HepG2 (cell line): ENCODE measurements around the gene ARFGEF2. TPM values are rescaled to one million over a fixed set of nuclear protein-coding genes. Genes with fewer than 3 reads are reported as not detected.

Source experiments
- ARNT2 ChIP-seq: sonication (generic); formaldehyde crosslinking; IDR thresholded peaks from 2 replicates; pipeline ENCODE4 v1.8.0; 2022; ENCODE audit warnings: mild to moderate bottlenecking, low read depth, missing genetic modification reagents, moderate library complexity
- CREM ChIP-seq, 2 experiments: sonication (generic) in 1 of 2; formaldehyde crosslinking in 1 of 2; IDR thresholded peaks; 2 replicates each; pipeline versions ENCODE4 v1.4.0 to v1.6.1; 2016 to 2020; ENCODE audit warnings: antibody characterized with exemption in 1 of 2, mild to moderate bottlenecking in 1 of 2, missing genetic modification reagents in 1 of 2
- E2F5 ChIP-seq: sonication (generic); formaldehyde crosslinking; conservative IDR thresholded peaks from 2 replicates; pipeline ENCODE4 v1.4.0; 2020; ENCODE audit warnings: missing genetic modification reagents
- FOSL2 ChIP-seq: sonication (generic); formaldehyde crosslinking; IDR thresholded peaks from 2 replicates; pipeline ENCODE4 v1.4.0; 2020; ENCODE audit warnings: missing genetic modification reagents
- GATAD1 ChIP-seq: IDR thresholded peaks from 2 replicates; pipeline ENCODE4 v1.6.1; 2016; ENCODE audit warnings: missing genetic modification reagents, missing compliant biosample characterization
- HNRNPH1 ChIP-seq: fragments of 200-400 bp; formaldehyde crosslinking; optimal IDR thresholded peaks from 2 replicates; pipeline ENCODE3; 2017; ENCODE audit warnings: mild to moderate bottlenecking, low read depth, low read length
- HOXA5 ChIP-seq: sonication (generic); formaldehyde crosslinking; IDR thresholded peaks from 2 replicates; pipeline ENCODE4 v1.4.0; 2020; ENCODE audit warnings: missing genetic modification reagents
- KDM1A ChIP-seq: IDR thresholded peaks from 2 replicates; pipeline ENCODE4 v1.6.1; 2016; ENCODE audit warnings: missing compliant biosample characterization
- KDM2A ChIP-seq: sonication (generic); formaldehyde crosslinking; IDR thresholded peaks from 2 replicates; pipeline ENCODE4 v1.4.0; 2020; ENCODE audit warnings: low read depth, missing genetic modification reagents, borderline replicate concordance
- KDM5A ChIP-seq: fragments of 200-600 bp; sonication (generic); IDR thresholded peaks from 2 replicates; pipeline ENCODE4 v1.7.0; 2018; ENCODE audit warnings: antibody characterized with exemption, mild to moderate bottlenecking, low read length, borderline replicate concordance
- LCORL ChIP-seq, 2 experiments: fragments of 450-650 bp in 1 of 2; sonication (generic) in 1 of 2; formaldehyde crosslinking in 1 of 2; IDR thresholded peaks; 2 replicates each; pipeline versions ENCODE4 v1.5.0 to v1.6.1; 2017 to 2020; ENCODE audit warnings: antibody characterized with exemption in 1 of 2, missing genetic modification reagents in 1 of 2
- MLXIP ChIP-seq: sonication (generic); formaldehyde crosslinking; IDR thresholded peaks from 2 replicates; pipeline ENCODE4 v1.9.0; 2021; ENCODE audit warnings: missing genetic modification reagents, borderline replicate concordance
- MYC ChIP-seq: sonication (generic); formaldehyde crosslinking; IDR thresholded peaks from 2 replicates; pipeline ENCODE4 v1.9.0; 2021; ENCODE audit warnings: missing genetic modification reagents, borderline replicate concordance
- NAIF1 ChIP-seq: sonication (generic); formaldehyde crosslinking; IDR thresholded peaks from 2 replicates; pipeline ENCODE4 v1.5.0; 2020; ENCODE audit warnings: mild to moderate bottlenecking, missing genetic modification reagents, borderline replicate concordance
- NPAS2 ChIP-seq: sonication (generic); formaldehyde crosslinking; IDR thresholded peaks from 2 replicates; pipeline ENCODE4 v1.8.0; 2022; ENCODE audit warnings: mild to moderate bottlenecking, missing genetic modification reagents, borderline replicate concordance
- PAX8 ChIP-seq: sonication (generic); formaldehyde crosslinking; IDR thresholded peaks from 2 replicates; pipeline ENCODE4 v1.8.0; 2022; ENCODE audit warnings: mild to moderate bottlenecking, missing genetic modification reagents, borderline replicate concordance
- PPARG ChIP-seq: conservative IDR thresholded peaks from 2 replicates; pipeline ENCODE4 v1.6.1; 2016; ENCODE audit warnings: missing biosample characterization, missing genetic modification reagents
- SOX13 ChIP-seq, 3 experiments: fragments of 450-650 bp in 1 of 3; sonication (generic) in 1 of 3; formaldehyde crosslinking in 1 of 3; IDR thresholded peaks in 2 of 3; conservative IDR thresholded peaks in 1 of 3; 2 replicates each; pipeline versions ENCODE4 v1.5.0 to v1.6.1; 2016 to 2020; ENCODE audit warnings: antibody characterized with exemption in 1 of 3, mild to moderate bottlenecking in 1 of 3, missing compliant biosample characterization in 1 of 3, missing genetic modification reagents in 1 of 3, moderate library complexity in 1 of 3
- ZC3H13 ChIP-seq: sonication (generic); formaldehyde crosslinking; IDR thresholded peaks from 2 replicates; pipeline ENCODE4 v1.8.1; 2023; ENCODE audit warnings: mild to moderate bottlenecking, missing genetic modification reagents, moderate library complexity
- ZKSCAN8 ChIP-seq: IDR thresholded peaks from 2 replicates; pipeline ENCODE4 v1.6.1; 2016; ENCODE audit warnings: borderline replicate concordance, missing genetic modification reagents, missing compliant biosample characterization
- ZMAT5 ChIP-seq: sonication (generic); formaldehyde crosslinking; IDR thresholded peaks from 2 replicates; pipeline ENCODE4 v1.5.0; 2020; ENCODE audit warnings: mild to moderate bottlenecking, low read depth, missing genetic modification reagents, borderline replicate concordance
- ZNF282 ChIP-seq: fragments of 450-650 bp; IDR thresholded peaks from 2 replicates; pipeline ENCODE4 v1.6.1; 2018; ENCODE audit not compliant: partially characterized antibody
- ZNF430 ChIP-seq: sonication (generic); formaldehyde crosslinking; IDR thresholded peaks from 2 replicates; pipeline ENCODE4 v1.9.0; 2021; ENCODE audit warnings: mild to moderate bottlenecking, missing genetic modification reagents
- ZNF720 ChIP-seq: sonication (generic); formaldehyde crosslinking; IDR thresholded peaks from 2 replicates; pipeline ENCODE4 v1.4.0; 2020; ENCODE audit warnings: missing genetic modification reagents
- ZNF766 ChIP-seq: sonication (generic); formaldehyde crosslinking; IDR thresholded peaks from 2 replicates; pipeline ENCODE4 v1.5.0; 2020; ENCODE audit warnings: missing genetic modification reagents, borderline replicate concordance
- ZSCAN25 ChIP-seq: sonication (generic); formaldehyde crosslinking; IDR thresholded peaks from 2 replicates; pipeline ENCODE4 v1.8.0; 2022; ENCODE audit warnings: mild to moderate bottlenecking, missing genetic modification reagents
- polyA plus RNA-seq, 8 experiments: library from polyadenylated mRNA; depleted of rRNA in 3 of 8; stranded (reverse) in 7 of 8; unstranded in 1 of 8; fragments of >200 nt; fragmentation: Illumina TruSeq in 4 of 8; extraction: Trizol in 4 of 8; gene quantifications; 2 replicates each; pipeline versions ENCODE4 v1.2.1 to v1.2.3, GENCODE V29; 2011 to 2016; ENCODE audit warnings: low read depth in 4 of 8, missing spikeins in 1 of 8, mixed read lengths in 1 of 8; ENCODE audit not compliant: insufficient read depth in 1 of 8
- total RNA-seq, 5 experiments: library from RNA; depleted of rRNA; stranded (reverse); fragments of >200 nt; fragmentation: Illumina TruSeq; extraction: Trizol; gene quantifications; 2 replicates each; pipeline ENCODE4 v1.2.3, GENCODE V29; 2016; ENCODE audit warnings: low read depth in 1 of 5

The ARFGEF2 gene
- total and polyA plus RNA-seq, 2 of the 13 experiments (the other 11 are each of a cell fraction or from before 2014, with no cell fraction given), result 44.0 to 60.8 TPM

- no peak for TF ChIP-seq NAIF1 (CRISPR knock-in tag)
- TF ChIP-seq ZKSCAN8 (CRISPR knock-in tag), result no peak
- TF ChIP-seq HNRNPH1, result peak; percentile 97
- peak; percentile 97; the same call in 1 of the 2 replicates for TF ChIP-seq ZNF766 (CRISPR knock-in tag)
- peak; percentile 90 for TF ChIP-seq KDM2A (CRISPR knock-in tag)
- peak; percentile 85; the same call in 1 of the 2 replicates for TF ChIP-seq PAX8
- peak; percentile 93 for TF ChIP-seq LCORL (IDR thresholded peaks at IDR 0.05)
- TF ChIP-seq LCORL (CRISPR knock-in tag; IDR thresholded peaks at IDR 0.05), result peak; percentile 65; the same call in 1 of the 2 replicates
- TF ChIP-seq E2F5 (CRISPR knock-in tag), result peak; percentile 57; the same call in 1 of the 2 replicates
- peak; percentile 72 for TF ChIP-seq ZSCAN25 (CRISPR knock-in tag)
- peak; percentile 96; the same call in 1 of the 2 replicates for TF ChIP-seq ARNT2 (CRISPR knock-in tag)
- TF ChIP-seq ZNF720 (CRISPR knock-in tag), result no peak
- no peak for TF ChIP-seq CREM (IDR thresholded peaks at IDR 0.05)
- TF ChIP-seq CREM (CRISPR knock-in tag; IDR thresholded peaks at IDR 0.05), result peak; percentile 67; the same call in 1 of the 2 replicates
- TF ChIP-seq KDM5A, result peak; percentile 93
- peak; percentile 94 for TF ChIP-seq ZNF430 (CRISPR knock-in tag)
- peak; percentile 96 for TF ChIP-seq GATAD1 (CRISPR knock-in tag)
- peak; percentile 90 for TF ChIP-seq ZC3H13
- TF ChIP-seq FOSL2 (CRISPR knock-in tag), result peak; percentile 66
- peak; percentile 98 for TF ChIP-seq ZNF282
- peak; percentile 21; the same call in 1 of the 2 replicates for TF ChIP-seq SOX13 (IDR thresholded peaks at IDR 0.05)
- TF ChIP-seq SOX13 (CRISPR knock-in tag; conservative IDR thresholded peaks at IDR 0.05 in 1 of 2, IDR thresholded peaks at IDR 0.05 in 1 of 2), result peak in 1 of 2 experiments; percentile 60; a peak in 1 of 4 replicates
- TF ChIP-seq NPAS2 (CRISPR knock-in tag), result no peak
- TF ChIP-seq KDM1A (CRISPR knock-in tag), result 0 out of 2 replicates have a peak, but pooled peaks have one; percentile 7
- TF ChIP-seq PPARG (CRISPR knock-in tag), result no peak
- peak; percentile 43 for TF ChIP-seq HOXA5 (CRISPR knock-in tag)
- peak; percentile 82; the same call in 1 of the 2 replicates for TF ChIP-seq MLXIP (CRISPR knock-in tag)
- TF ChIP-seq MYC (CRISPR knock-in tag), result peak; percentile 96
- TF ChIP-seq ZMAT5 (CRISPR knock-in tag), result no peak
These were observed at the start of gene ARFGEF2 (continued) for GRCh38 chr20:48921168-48921882.
